ENCODE results near the gene CDC27.
"Not testable (repeated sequence)": the region's sequence is repeated elsewhere in the genome, so short reads cannot be mapped to it uniquely, and the experiment has no call there.

CDC27 gene

DNA sequence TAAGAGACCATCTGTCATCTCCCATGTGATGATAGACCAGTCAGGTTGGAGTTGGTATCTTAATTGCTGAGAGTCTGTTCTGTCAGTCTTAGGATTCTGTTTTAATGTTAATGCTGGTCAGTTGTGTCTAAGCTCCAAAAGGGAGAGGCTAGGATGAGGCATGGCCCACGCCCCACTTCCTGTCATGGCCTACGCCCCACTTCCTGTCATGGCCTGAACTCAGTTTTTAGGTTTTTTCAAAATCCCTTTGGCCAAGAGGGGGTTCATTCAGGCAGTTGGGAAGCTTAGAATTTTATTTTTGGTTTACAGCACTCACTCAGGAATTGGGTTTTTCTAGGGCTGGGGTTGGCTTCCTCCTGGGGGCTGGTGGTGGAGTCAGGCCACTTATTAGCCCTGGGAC, 117.9 kb downstream of the CDC27 start:
- not testable (repeated sequence) for DNase-seq (ENCODE audit: low spot score)

DNA sequence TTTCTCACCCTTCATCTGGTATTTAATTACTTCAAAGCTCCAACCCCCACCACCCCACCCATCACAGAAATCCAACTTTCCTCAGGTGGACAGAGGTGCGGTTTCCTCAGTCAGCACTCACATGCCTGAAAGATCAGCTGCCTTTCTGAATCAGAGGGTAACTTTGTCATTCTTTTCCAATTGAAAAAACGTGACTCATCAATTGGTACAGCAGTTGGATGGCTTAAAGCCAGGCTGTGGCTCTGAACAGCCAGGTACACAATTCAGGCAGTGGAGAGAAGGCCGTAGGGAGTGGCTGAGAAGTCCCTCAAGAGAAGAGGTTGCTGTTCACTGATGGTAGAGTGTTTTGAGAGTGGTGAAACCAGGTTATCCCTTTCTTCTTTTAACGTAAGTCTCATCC, 118.8 kb downstream of the CDC27 start:
- not testable (repeated sequence) for DNase-seq (ENCODE audit: low spot score)

Measured in hematopoietic multipotent progenitor cell treated with erythropoietin and hydrocortisone succinate and interleukin-3 and kit ligand, for 17 days (in vitro differentiated cells).